Testis (tissue), 2 donors: ENCODE results near the gene YY1AP1.

ENCODE experiments used
- POLR2A ChIP-seq: fragments of 450-650 bp; IDR thresholded peaks from one replicate; pipeline ENCODE4 v1.6.1; 2017; ENCODE audit warnings: antibody characterized with exemption, mild to moderate bottlenecking, moderate library complexity
- TF ChIP-seq, protein P1 (sequence below), 3 experiments: fragments of 450-650 bp in 2 of 3; fragments of 200-600 bp in 1 of 3; sonication (generic) in 1 of 3; IDR thresholded peaks; one replicate each; pipeline ENCODE4 v1.5.1; 2016 to 2019; ENCODE audit warnings: antibody characterized with exemption in 3 of 3, mild to moderate bottlenecking in 2 of 3, moderate library complexity in 1 of 3

DNA sequence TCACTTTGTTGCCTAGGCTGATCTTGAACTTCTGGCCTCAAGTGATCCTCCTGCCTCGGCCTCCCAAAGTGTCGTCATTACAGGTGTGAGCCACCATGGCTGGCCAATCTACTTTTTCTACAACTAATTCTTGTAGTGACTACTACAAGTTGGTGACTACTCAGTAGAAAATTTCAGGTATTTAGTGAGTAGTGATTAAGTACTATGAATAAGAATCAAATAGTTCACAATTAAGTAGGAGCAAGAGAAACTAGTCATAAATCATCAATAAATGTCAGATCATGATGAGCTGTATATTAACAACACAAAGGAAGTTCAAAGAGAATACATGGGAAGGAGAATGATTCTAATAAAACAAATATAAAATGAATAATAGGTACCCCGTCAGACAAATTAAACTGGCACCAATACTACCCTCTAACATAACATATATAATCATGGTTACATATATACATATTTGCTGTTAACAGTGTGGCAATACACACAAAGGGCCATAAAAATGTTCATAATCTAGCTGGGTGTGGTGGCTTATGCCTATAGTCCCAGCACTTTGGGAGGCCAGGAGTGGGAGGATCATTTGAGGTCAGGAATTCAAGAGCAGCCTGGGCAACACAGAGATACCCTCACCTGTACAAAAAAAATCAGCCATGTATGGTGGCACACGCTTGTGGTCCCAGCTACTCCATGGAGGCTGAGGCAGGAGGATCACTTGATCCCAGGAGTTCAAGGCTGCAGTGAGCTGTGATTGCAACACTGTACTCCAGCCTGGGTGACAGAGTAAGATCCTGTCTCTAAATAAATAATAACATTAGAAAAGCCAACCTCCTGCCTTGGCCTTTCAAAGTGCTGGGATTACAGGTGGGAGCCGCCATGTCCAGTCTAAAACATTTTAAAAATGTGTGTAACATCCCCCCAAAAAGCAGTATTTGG, 19.1 kb downstream of the YY1AP1 start:
- no peak for TF ChIP-seq POLR2A
- TF ChIP-seq, protein P1, sequence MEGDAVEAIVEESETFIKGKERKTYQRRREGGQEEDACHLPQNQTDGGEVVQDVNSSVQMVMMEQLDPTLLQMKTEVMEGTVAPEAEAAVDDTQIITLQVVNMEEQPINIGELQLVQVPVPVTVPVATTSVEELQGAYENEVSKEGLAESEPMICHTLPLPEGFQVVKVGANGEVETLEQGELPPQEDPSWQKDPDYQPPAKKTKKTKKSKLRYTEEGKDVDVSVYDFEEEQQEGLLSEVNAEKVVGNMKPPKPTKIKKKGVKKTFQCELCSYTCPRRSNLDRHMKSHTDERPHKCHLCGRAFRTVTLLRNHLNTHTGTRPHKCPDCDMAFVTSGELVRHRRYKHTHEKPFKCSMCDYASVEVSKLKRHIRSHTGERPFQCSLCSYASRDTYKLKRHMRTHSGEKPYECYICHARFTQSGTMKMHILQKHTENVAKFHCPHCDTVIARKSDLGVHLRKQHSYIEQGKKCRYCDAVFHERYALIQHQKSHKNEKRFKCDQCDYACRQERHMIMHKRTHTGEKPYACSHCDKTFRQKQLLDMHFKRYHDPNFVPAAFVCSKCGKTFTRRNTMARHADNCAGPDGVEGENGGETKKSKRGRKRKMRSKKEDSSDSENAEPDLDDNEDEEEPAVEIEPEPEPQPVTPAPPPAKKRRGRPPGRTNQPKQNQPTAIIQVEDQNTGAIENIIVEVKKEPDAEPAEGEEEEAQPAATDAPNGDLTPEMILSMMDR (IDR thresholded peaks at IDR 0.05): no peak
